Tibial artery (tissue), 4 donors: ENCODE results near the gene C1QTNF5.

Experiments
- DNase-seq, 2 donors: peaks; one replicate each; pipeline ENCODE4 v3.0.0-alpha.2; 2019
- H3K27ac ChIP-seq, 2 donors: fragments of 200-600 bp; sonication (generic) in 1 of 2; 1 replicate in 1 of 2; 2 replicates in 1 of 2; pipeline ENCODE4 v1.5.1; 2018 to 2019; ENCODE audit warnings: mild to moderate bottlenecking in 1 of 2
- H3K27me3 ChIP-seq, 2 donors: fragments of 200-600 bp; sonication (generic) in 1 of 2; one replicate each; pipeline versions ENCODE4 v1.5.1 to v1.6.0; 2016 to 2019
- H3K36me3 ChIP-seq, 3 donors: fragments of 200-600 bp; sonication (generic) in 2 of 3; one replicate each; pipeline ENCODE4 v1.5.1; 2016 to 2019; ENCODE audit warnings: mild to moderate bottlenecking in 2 of 3
- H3K4me1 ChIP-seq, 4 donors: fragments of 200-600 bp; sonication (generic) in 2 of 4; 1 replicate in 3 of 4; 2 replicates in 1 of 4; pipeline ENCODE4 v1.5.1; 2016 to 2019
- H3K4me3 ChIP-seq, 2 donors: fragments of 200-600 bp; sonication (generic) in 1 of 2; 1 replicate in 1 of 2; 2 replicates in 1 of 2; pipeline ENCODE4 v1.5.1; 2018 to 2019; ENCODE audit warnings: mild to moderate bottlenecking in 2 of 2
- H3K9me3 ChIP-seq, 3 donors: fragments of 200-600 bp; sonication (generic) in 1 of 3; one replicate each; pipeline ENCODE4 v1.5.1; 2016 to 2019
- CTCF ChIP-seq, 2 experiments: fragments of 200-600 bp in 1 of 2; fragments of 450-650 bp in 1 of 2; IDR thresholded peaks; one replicate each; pipeline ENCODE4 v1.5.1; 2017 to 2019; ENCODE audit warnings: antibody characterized with exemption in 2 of 2, mild to moderate bottlenecking in 1 of 2, moderate library complexity in 1 of 2
- intact Hi-C: fragments of 100-400 bp; cut with DNase I; formaldehyde crosslinking; loops from one replicate; pipeline ENCODE4 v1.15.0; 2023; ENCODE audit warnings: low total_unique reads

C1QTNF5 gene

GRCh38 chr11:119335655-119336543 is 4.8 kb downstream of the C1QTNF5 start:
- peaks cover 0 to 64% (median 45%) of the 10 kb centered on the region in 4 donors for H3K4me1 ChIP-seq
- H3K27me3 ChIP-seq: no peaks in the 10 kb centered on the region
- no peak for TF ChIP-seq CTCF (IDR thresholded peaks at IDR 0.05)
- intact Hi-C loops: no loop called here
- H3K36me3 ChIP-seq: peaks cover 0 to 13% (median 0%) of the 10 kb centered on the region in 3 donors
- peak overlapping the region in 1 of 2 donors; percentile 98 for H3K4me3 ChIP-seq
- no peaks in the 10 kb centered on the region for H3K9me3 ChIP-seq
- peak in 1 of 2 donors; percentile 69 for DNase-seq
- no peak overlapping the region for H3K27ac ChIP-seq

GRCh38 chr11:119335091-119335654 is 5.5 kb downstream of the C1QTNF5 start:
- no peak for TF ChIP-seq CTCF (IDR thresholded peaks at IDR 0.05)
- Histone ChIP-seq H3K4me3 (peak overlapping the region; percentile 97 to 98), H3K9me3 (no peaks in the 10 kb centered on the region), H3K4me1 (peaks cover 0 to 58% (median 40%) of the 10 kb centered on the region in 4 donors), H3K27ac (peak overlapping the region; percentile 89 to 92), H3K36me3 (peaks cover 0 to 13% (median 0%) of the 10 kb centered on the region in 3 donors), H3K27me3 (no peaks in the 10 kb centered on the region)
- intact Hi-C loops: no loop called here
- DNase-seq: peak in 1 of 2 donors; percentile 68

GRCh38 chr11:119334174-119334930 is 6.3 kb downstream of the C1QTNF5 start, which contains the start of gene RNF26:
Gene RNF26, plus strand, starts transcription at chr11:119334527. Its CDS starts 596 bp downstream, at chr11:119335123.
- Histone ChIP-seq H3K9me3 (no peaks in the 10 kb centered on the region), H3K4me1 (peaks cover 0 to 51% (median 33%) of the 10 kb centered on the region in 4 donors), H3K4me3 (peak within 1 kb of the TSS; percentile 97 to 98), H3K27me3 (no peaks in the 10 kb centered on the region), H3K27ac (peak within 1 kb of the TSS; percentile 89 to 92), H3K36me3 (peaks cover 0 to 13% (median 0%) of the 10 kb centered on the region in 3 donors)
- peak in 1 of 2 experiments; percentile 6 for TF ChIP-seq CTCF (IDR thresholded peaks at IDR 0.05)
- intact Hi-C loops: no loop called here
- DNase-seq: peak; percentile 97

GRCh38 chr11:119332111-119332765 is 8.4 kb downstream of the C1QTNF5 start:
- Histone ChIP-seq H3K4me3 (no peak overlapping the region), H3K36me3 (peaks cover 0 to 13% (median 0%) of the 10 kb centered on the region in 3 donors), H3K27ac (no peak overlapping the region), H3K4me1 (peaks cover 0 to 32% (median 16%) of the 10 kb centered on the region in 4 donors), H3K9me3 (no peaks in the 10 kb centered on the region), H3K27me3 (no peaks in the 10 kb centered on the region)
- DNase-seq: no peak
- intact Hi-C loops: no loop called here
- no peak for TF ChIP-seq CTCF (IDR thresholded peaks at IDR 0.05)

- Histone ChIP-seq H3K27ac (no peak overlapping the region), H3K4me3 (no peak overlapping the region), H3K9me3 (no peaks in the 10 kb centered on the region), H3K27me3 (no peaks in the 10 kb centered on the region), H3K36me3 (no peaks in the 10 kb centered on the region), H3K4me1 (peaks cover 0 to 13% (median 8%) of the 10 kb centered on the region in 4 donors)
- no peak for TF ChIP-seq CTCF (IDR thresholded peaks at IDR 0.05)
- intact Hi-C loops: no loop called here
- no peak for DNase-seq
Observed at GRCh38 chr11:119330237-119330636, 10.4 kb downstream of the C1QTNF5 start.
